ENCODE results near the gene FCER2.

FCER2 gene

DNA sequence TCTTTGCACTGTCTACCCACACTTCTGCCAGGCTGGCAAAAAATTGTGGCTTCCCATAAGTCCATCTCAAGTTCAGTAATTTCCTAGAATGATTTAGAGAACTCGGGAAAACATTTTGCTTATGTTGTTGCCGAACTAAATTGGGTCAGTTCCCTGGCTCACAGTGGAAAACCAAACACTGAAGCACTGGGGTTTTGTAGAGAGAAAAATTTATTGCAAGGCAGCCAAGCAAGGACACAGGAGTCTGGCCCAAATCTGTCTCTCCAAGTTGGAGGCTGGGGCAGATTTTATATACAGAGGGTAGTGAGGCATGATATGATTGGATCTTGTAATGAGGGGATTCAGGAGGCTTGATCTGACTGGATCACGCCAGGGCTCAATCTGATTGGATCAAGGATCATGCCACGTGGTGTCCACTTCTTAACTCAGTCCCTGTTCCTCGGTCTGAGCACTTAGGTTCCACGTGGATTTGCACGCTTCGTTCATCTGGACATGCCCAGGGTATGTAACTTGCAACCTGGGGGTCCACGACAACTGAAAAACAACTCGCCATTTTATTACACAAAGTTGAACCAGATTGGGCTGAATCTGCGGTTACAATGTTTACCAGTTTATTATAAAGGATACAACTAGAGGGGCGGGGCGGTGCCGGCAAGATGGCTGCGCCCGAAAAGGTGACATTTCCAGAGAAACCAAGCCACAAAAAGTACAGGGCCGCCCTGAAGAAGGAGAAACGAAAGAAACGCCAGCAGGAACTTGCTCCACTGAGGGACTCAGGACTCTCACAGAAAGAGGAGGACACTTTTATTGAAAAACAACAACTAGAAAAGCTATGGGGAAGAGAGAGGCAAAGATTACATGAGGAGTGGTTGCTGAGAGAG is 38.1 kb upstream of the FCER2 start:
- TF ChIP-seq, protein P1, sequence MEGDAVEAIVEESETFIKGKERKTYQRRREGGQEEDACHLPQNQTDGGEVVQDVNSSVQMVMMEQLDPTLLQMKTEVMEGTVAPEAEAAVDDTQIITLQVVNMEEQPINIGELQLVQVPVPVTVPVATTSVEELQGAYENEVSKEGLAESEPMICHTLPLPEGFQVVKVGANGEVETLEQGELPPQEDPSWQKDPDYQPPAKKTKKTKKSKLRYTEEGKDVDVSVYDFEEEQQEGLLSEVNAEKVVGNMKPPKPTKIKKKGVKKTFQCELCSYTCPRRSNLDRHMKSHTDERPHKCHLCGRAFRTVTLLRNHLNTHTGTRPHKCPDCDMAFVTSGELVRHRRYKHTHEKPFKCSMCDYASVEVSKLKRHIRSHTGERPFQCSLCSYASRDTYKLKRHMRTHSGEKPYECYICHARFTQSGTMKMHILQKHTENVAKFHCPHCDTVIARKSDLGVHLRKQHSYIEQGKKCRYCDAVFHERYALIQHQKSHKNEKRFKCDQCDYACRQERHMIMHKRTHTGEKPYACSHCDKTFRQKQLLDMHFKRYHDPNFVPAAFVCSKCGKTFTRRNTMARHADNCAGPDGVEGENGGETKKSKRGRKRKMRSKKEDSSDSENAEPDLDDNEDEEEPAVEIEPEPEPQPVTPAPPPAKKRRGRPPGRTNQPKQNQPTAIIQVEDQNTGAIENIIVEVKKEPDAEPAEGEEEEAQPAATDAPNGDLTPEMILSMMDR (IDR thresholded peaks at IDR 0.05; ENCODE audit: low read depth, low read length), result no peak
- in situ Hi-C loops (cut with HindIII; ENCODE audit: low sequenced_read_pairs), result no loop called here
- no peak overlapping the region for H3K4me3 ChIP-seq (ENCODE audit: low read depth, low read length)
- no peak for DNase-seq (ENCODE audit: low read depth, low spot score)

DNA sequence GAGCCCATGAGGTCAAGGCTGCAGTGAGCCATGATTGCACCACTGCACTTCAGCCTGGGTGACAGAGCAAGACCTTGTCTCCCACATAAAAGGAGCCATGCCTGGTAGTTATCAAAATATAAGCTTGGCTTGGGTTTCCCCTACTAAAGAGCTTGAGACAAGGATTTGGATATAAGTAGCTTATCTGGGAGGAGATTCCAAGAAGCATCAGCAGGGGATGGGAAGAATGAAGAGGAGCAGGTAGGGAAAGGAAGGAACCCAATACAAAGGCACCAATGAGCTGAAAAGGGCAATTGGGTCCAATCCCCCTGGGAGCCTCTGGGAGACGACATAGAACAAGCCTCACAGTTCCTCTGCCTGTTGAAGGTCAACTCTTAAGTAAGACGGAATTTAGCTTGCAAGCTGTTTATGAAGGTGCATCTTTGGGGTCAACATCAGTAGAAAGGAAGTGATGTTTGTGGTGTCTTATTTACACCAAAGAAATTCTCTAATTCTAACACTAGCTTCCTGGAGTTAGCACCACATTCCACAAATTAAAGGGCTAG is 37.4 kb upstream of the FCER2 start:
- no peak overlapping the region for H3K4me3 ChIP-seq (ENCODE audit: low read depth, low read length)
- in situ Hi-C loops (cut with HindIII; ENCODE audit: low sequenced_read_pairs), result no loop called here
- DNase-seq (ENCODE audit: low read depth, low spot score), result no peak
- TF ChIP-seq, protein P1 (IDR thresholded peaks at IDR 0.05; ENCODE audit: low read depth, low read length), result no peak

DNA sequence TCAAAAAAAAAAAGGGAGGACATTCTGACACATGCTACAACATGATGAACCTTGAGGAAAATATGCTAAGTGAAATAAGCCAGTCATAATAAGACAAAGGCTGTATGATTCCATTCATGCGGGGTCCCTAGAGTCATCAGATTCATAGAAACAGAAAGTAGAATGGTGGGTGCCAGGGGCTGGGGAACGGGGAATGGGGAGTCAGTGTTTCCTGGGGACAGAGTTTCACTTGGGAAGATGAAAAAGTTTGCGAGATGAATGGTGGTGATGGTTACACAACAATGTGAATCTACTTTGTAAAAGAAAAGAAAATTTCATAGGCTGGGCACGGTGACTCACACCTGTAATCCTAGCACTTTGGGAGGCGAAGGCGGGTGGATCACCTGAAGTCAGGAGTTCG is 36.1 kb upstream of the FCER2 start:
- DNase-seq (ENCODE audit: low read depth, low spot score), result no peak
- in situ Hi-C loops (cut with HindIII; ENCODE audit: low sequenced_read_pairs), result no loop called here
- no peak overlapping the region for H3K4me3 ChIP-seq (ENCODE audit: low read depth, low read length)
- TF ChIP-seq, protein P1 (IDR thresholded peaks at IDR 0.05; ENCODE audit: low read depth, low read length), result no peak

DNA sequence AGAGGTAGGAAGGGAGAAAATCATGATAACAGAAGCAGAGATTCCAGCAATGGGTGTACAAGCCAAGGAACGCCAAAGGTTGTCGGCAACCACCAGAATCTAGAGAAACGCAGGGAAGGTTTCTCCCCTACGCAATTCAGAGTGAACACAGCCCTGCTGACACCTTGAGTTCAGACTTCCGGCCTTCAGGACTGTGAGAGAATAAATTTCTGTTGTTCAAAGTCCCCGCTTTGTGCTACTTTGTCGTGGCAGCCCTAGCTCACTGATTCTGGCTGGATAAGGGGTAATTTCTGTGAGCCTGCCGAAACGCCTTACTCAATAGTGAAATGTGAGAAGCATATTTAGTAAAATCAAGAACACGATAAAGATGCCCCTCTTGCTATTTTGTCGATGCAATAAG is 35.3 kb upstream of the FCER2 start:
- in situ Hi-C loops (cut with HindIII; ENCODE audit: low sequenced_read_pairs), result no loop called here
- TF ChIP-seq, protein P1 (IDR thresholded peaks at IDR 0.05; ENCODE audit: low read depth, low read length), result no peak
- H3K4me3 ChIP-seq (ENCODE audit: low read depth, low read length), result no peak overlapping the region
- DNase-seq (ENCODE audit: low read depth, low spot score), result no peak

DNA sequence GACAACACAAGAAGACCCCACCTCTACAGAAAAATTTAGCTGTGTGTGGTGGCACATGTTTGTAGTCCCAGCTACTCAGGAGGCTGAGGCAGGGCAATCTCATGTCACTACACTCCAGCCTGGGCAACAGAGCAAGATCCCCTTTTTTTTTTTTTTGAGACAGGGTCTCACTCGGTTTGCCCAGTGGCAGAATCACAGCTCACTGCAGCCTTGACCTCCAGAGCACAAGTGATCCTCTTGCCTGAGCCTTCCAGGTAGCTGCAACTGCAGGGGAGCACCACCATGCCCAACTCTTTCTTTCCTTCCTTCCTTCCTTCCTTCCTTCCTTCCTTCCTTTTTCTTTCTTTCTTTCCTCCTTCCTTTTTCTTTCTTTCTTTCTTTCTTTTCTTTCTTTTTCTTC is 34.2 kb upstream of the FCER2 start:
- no peak for DNase-seq (ENCODE audit: low read depth, low spot score)
- in situ Hi-C loops (cut with HindIII; ENCODE audit: low sequenced_read_pairs), result no loop called here
- no peak overlapping the region for H3K4me3 ChIP-seq (ENCODE audit: low read depth, low read length)
- TF ChIP-seq, protein P1 (IDR thresholded peaks at IDR 0.05; ENCODE audit: low read depth, low read length), result no peak

DNA sequence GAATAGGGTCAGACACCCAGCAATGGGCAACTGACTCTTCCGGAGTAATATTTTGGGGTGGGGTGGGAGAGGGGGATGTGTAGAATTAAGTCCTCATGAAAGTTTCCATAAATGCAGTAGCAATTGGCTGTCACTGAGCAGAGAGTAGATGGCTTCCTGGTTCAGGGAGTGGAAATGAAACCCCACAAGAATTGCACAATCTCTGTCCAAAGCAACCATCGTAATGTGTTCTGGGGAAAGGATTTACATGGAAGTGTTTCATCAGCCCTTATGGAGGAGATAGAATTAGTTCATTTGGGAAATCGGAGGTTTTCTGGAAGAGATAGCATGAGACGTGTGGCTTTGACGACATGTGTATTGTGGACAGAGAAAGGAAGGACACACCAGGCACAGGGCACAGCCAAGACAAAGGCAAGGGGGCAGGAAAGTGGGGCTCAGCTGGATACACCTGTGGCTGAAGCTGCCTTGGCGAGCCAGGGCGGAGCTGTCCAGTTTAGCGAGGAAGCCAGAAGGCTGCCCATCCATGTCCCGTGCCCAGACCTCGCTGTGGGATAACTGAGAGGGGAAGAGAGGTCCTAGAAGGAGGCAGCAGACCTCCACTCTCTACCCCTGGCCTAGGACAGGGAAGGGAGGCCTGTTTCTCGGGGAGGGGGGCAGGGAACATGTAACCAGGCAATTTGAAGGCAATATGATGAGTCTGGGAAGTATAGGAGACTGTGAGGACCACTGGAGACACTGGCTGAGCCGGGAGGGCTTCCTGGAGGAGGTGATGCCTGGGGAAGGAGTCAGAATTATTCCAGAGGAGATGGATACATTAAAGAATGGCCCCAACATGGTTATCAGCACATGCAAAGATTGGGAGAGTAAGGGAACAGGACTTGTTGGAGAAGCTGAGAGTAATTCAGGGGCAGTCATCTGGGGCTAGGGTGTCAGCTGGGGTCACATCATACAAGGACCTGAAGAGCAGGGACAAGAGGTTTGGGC is 32.6 kb upstream of the FCER2 start:
- H3K4me3 ChIP-seq (ENCODE audit: low read depth, low read length), result no peak overlapping the region
- no peak for DNase-seq (ENCODE audit: low read depth, low spot score)
- in situ Hi-C loops (cut with HindIII; ENCODE audit: low sequenced_read_pairs), result no loop called here
- TF ChIP-seq, protein P1 (IDR thresholded peaks at IDR 0.05; ENCODE audit: low read depth, low read length), result no peak
